Omental fat pad (tissue), 4 donors: ENCODE results near the gene SPRY2. TPM values are rescaled to one million over a fixed set of nuclear protein-coding genes. Genes with fewer than 3 reads are reported as not detected.
"Not testable (repeated sequence)": the region's sequence is repeated elsewhere in the genome, so short reads cannot be mapped to it uniquely, and the experiment has no call there.

Experiments used
- ATAC-seq: fragments of 150-250 bp; one replicate; pipeline ENCODE4 v1.9.1; 2016; ENCODE audit warnings: mild to moderate bottlenecking, moderate library complexity; ENCODE audit not compliant: low FRiP score
- DNase-seq: peaks from one replicate; pipeline ENCODE4 v3.0.0-alpha.2; 2019; ENCODE audit warnings: low spot score
- CTCF ChIP-seq, 3 donors: fragments of 450-650 bp; IDR thresholded peaks; one replicate each; pipeline ENCODE4 v1.5.1; 2016 to 2017; ENCODE audit warnings: antibody characterized with exemption in 3 of 3, mild to moderate bottlenecking in 3 of 3, moderate library complexity in 2 of 3
- total RNA-seq, 4 donors: library from RNA; depleted of rRNA; stranded (reverse); fragments of >200 nt; gene quantifications; one replicate each; pipeline ENCODE4 v1.1.0, GENCODE V29; 2016

SPRY2 gene
- total RNA-seq, 4 donors from 2014 or later, result 61.3 to 130 (median 68.3) TPM

- ATAC-seq, result no peak
- DNase-seq, result no peak
- TF ChIP-seq CTCF (IDR thresholded peaks at IDR 0.05), result no peak
These were observed 23.1 kb upstream of the SPRY2 start for GRCh38 chr13:80363890-80364503.

- no peak for DNase-seq
- no peak for ATAC-seq
- no peak for TF ChIP-seq CTCF (IDR thresholded peaks at IDR 0.05)
These were observed 21.6 kb upstream of the SPRY2 start for GRCh38 chr13:80362481-80362880.

- ATAC-seq (no peak), DNase-seq (no peak)
- no peak for TF ChIP-seq CTCF (IDR thresholded peaks at IDR 0.05)
These were observed 21.0 kb upstream of the SPRY2 start for GRCh38 chr13:80361883-80362327.

GRCh38 chr13:80361298-80361697 lies 20.4 kb upstream of the SPRY2 start:
- TF ChIP-seq CTCF (IDR thresholded peaks at IDR 0.05), result no peak
- no peak for DNase-seq
- no peak for ATAC-seq

GRCh38 chr13:80360453-80360800 lies 19.5 kb upstream of the SPRY2 start:
- no peak for DNase-seq
- no peak for ATAC-seq
- TF ChIP-seq CTCF (IDR thresholded peaks at IDR 0.05), result no peak

- ATAC-seq (peak; percentile 14), DNase-seq (no peak)
- no peak for TF ChIP-seq CTCF (IDR thresholded peaks at IDR 0.05)
These were observed 19.0 kb upstream of the SPRY2 start for GRCh38 chr13:80359778-80360452.

- no peak for DNase-seq
- ATAC-seq, result no peak
- TF ChIP-seq CTCF (IDR thresholded peaks at IDR 0.05), result no peak
These were observed 18.5 kb upstream of the SPRY2 start for GRCh38 chr13:80359414-80359777.

- not testable (repeated sequence) for DNase-seq, ATAC-seq
These were observed 14.7 kb upstream of the SPRY2 start for GRCh38 chr13:80355496-80356094.
